ENCODE results near the gene S100A13.
"Not testable (repeated sequence)": the region's sequence is repeated elsewhere in the genome, so short reads cannot be mapped to it uniquely, and the experiment has no call there.

Gene S100A13

GRCh38 chr1:153646672-153647345, 19.5 kb upstream of the S100A13 start:
- Mint-ChIP-seq H3K27ac (peak overlapping the region; percentile 35), H3K4me3 (no peak overlapping the region), H3K4me1 (peaks cover 23% of the 10 kb centered on the region), H3K9me3 (no peaks in the 10 kb centered on the region), H3K27me3 (ENCODE audit: low read depth, poor library complexity) (no peaks in the 10 kb centered on the region), H3K36me3 (ENCODE audit: low read depth) (peaks cover 53% of the 10 kb centered on the region)
- no peak for TF ChIP-seq CTCF (IDR thresholded peaks at IDR 0.05)
- no peak for DNase-seq

- Mint-ChIP-seq H3K9me3 (no peaks in the 10 kb centered on the region), H3K36me3 (ENCODE audit: low read depth) (peaks cover 72% of the 10 kb centered on the region), H3K4me3 (no peak overlapping the region), H3K27ac (peak overlapping the region; percentile 9), H3K4me1 (peaks cover 32% of the 10 kb centered on the region), H3K27me3 (ENCODE audit: low read depth, poor library complexity) (no peaks in the 10 kb centered on the region)
- no peak for TF ChIP-seq CTCF (IDR thresholded peaks at IDR 0.05)
- no peak for DNase-seq
These were observed 16.5 kb upstream of the S100A13 start for GRCh38 chr1:153643816-153644215.

- TF ChIP-seq CTCF (IDR thresholded peaks at IDR 0.05): no peak
- H3K27me3 Mint-ChIP-seq (ENCODE audit: low read depth, poor library complexity): no peaks in the 10 kb centered on the region
- peaks cover 37% of the 10 kb centered on the region for H3K4me1 Mint-ChIP-seq
- peak overlapping the region; percentile 52 for H3K27ac Mint-ChIP-seq
- no peak for DNase-seq
- peaks cover 79% of the 10 kb centered on the region for H3K36me3 Mint-ChIP-seq (ENCODE audit: low read depth)
- H3K9me3 Mint-ChIP-seq: no peaks in the 10 kb centered on the region
- no peak overlapping the region for H3K4me3 Mint-ChIP-seq
These were observed 15.8 kb upstream of the S100A13 start for GRCh38 chr1:153643100-153643499.

GRCh38 chr1:153642161-153642560, 14.9 kb upstream of the S100A13 start:
- peak overlapping the region; percentile 45 for H3K27ac Mint-ChIP-seq
- no peak overlapping the region for H3K4me3 Mint-ChIP-seq
- no peaks in the 10 kb centered on the region for H3K9me3 Mint-ChIP-seq
- H3K4me1 Mint-ChIP-seq: peaks cover 35% of the 10 kb centered on the region
- H3K27me3 Mint-ChIP-seq (ENCODE audit: low read depth, poor library complexity): no peaks in the 10 kb centered on the region
- TF ChIP-seq CTCF (IDR thresholded peaks at IDR 0.05): no peak
- peaks cover 83% of the 10 kb centered on the region for H3K36me3 Mint-ChIP-seq (ENCODE audit: low read depth)
- DNase-seq: no peak

GRCh38 chr1:153640861-153641260, 13.6 kb upstream of the S100A13 start:
- H3K27ac Mint-ChIP-seq: no peak overlapping the region
- no peak overlapping the region for H3K4me3 Mint-ChIP-seq
- no peak for DNase-seq
- TF ChIP-seq CTCF (IDR thresholded peaks at IDR 0.05): no peak
- H3K36me3 Mint-ChIP-seq (ENCODE audit: low read depth): peaks cover 86% of the 10 kb centered on the region
- no peaks in the 10 kb centered on the region for H3K27me3 Mint-ChIP-seq (ENCODE audit: low read depth, poor library complexity)
- no peaks in the 10 kb centered on the region for H3K9me3 Mint-ChIP-seq
- peaks cover 47% of the 10 kb centered on the region for H3K4me1 Mint-ChIP-seq

GRCh38 chr1:153640213-153640612, 12.9 kb upstream of the S100A13 start:
- not testable (repeated sequence) for H3K9me3 Mint-ChIP-seq; H3K4me3 Mint-ChIP-seq; H3K27me3 Mint-ChIP-seq (ENCODE audit: low read depth, poor library complexity); H3K27ac Mint-ChIP-seq; DNase-seq
- peaks cover 52% of the 10 kb centered on the region for H3K4me1 Mint-ChIP-seq
- peaks cover 84% of the 10 kb centered on the region for H3K36me3 Mint-ChIP-seq (ENCODE audit: low read depth)

Data from nephron progenitor cell (in vitro differentiated cells).